AG09319 (cell line): Measurements from ENCODE around the gene CEP55.
"Not testable (repeated sequence)": the region's sequence is repeated elsewhere in the genome, so short reads cannot be mapped to it uniquely, and the experiment has no call there.

Experiments
- DNase-seq: peaks from one replicate; pipeline ENCODE4 v3.0.0-alpha.2; 2010; ENCODE audit warnings: low read depth; ENCODE audit errors: extremely low read depth
- CTCF ChIP-seq: IDR thresholded peaks from 2 replicates; pipeline ENCODE4 v1.5.1; 2011; ENCODE audit warnings: low read depth, mild to moderate bottlenecking, inconsistent platforms, low read length, moderate library complexity

The CEP55 gene

GRCh38 chr10:93462881-93463280 lies 33.5 kb upstream of the CEP55 start:
- no peak for TF ChIP-seq CTCF
- DNase-seq = no peak

GRCh38 chr10:93463723-93464476 lies 32.5 kb upstream of the CEP55 start:
- TF ChIP-seq CTCF = no peak
- DNase-seq = peak; percentile 49

GRCh38 chr10:93464776-93465388 lies 31.5 kb upstream of the CEP55 start:
- no peak for DNase-seq
- TF ChIP-seq CTCF = no peak

- no peak for TF ChIP-seq CTCF
Measured at GRCh38 chr10:93465806-93466675, 30.4 kb upstream of the CEP55 start.

GRCh38 chr10:93467635-93468034 lies 28.8 kb upstream of the CEP55 start:
- DNase-seq = not testable (repeated sequence)

More at GRCh38 chr10:93465806-93466675, 30.4 kb upstream of the CEP55 start:
- DNase-seq = peak; percentile 88

GRCh38 chr10:93468461-93469213 lies 27.8 kb upstream of the CEP55 start:
- peak; percentile 73 for DNase-seq
- TF ChIP-seq CTCF = no peak

GRCh38 chr10:93469454-93469853 lies 27.0 kb upstream of the CEP55 start:
- no peak for TF ChIP-seq CTCF
- DNase-seq = no peak
